Measurements from ENCODE around the gene CFAP92. TPM values are rescaled to one million over a fixed set of nuclear protein-coding genes. Genes with fewer than 3 reads are reported as not detected.

Gene CFAP92
- total RNA-seq, 1 donor from 2014 or later = 0.52 TPM

GRCh38 chr3:128906804-128907525 is 86.9 kb downstream of the CFAP92 start:
- DNase-seq (ENCODE audit: low read depth) (no peak), FAIRE-seq (no peak)
- Mint-ChIP-seq H3K27me3 (ENCODE audit: low read depth, unreplicated experiment) (no peaks in the 10 kb centered on the region), H3K36me3 (ENCODE audit: low read depth, unreplicated experiment) (peaks cover 18% of the 10 kb centered on the region), H3K27ac (ENCODE audit: unreplicated experiment) (no peak overlapping the region), H3K4me3 (ENCODE audit: unreplicated experiment) (no peak overlapping the region), H3K9me3 (ENCODE audit: unreplicated experiment) (no peaks in the 10 kb centered on the region), H3K4me1 (ENCODE audit: low read depth, unreplicated experiment) (no peaks in the 10 kb centered on the region)
- H3K9me3 ChIP-seq (ENCODE audit: insufficient read depth, low read depth, low read length) = no peaks in the 10 kb centered on the region
- no peak overlapping the region for H3K9ac ChIP-seq (ENCODE audit: low read length)
- TF ChIP-seq EZH2 (IDR thresholded peaks at IDR 0.05; ENCODE audit: insufficient read depth, low read length) (no peak), CTCF (IDR thresholded peaks at IDR 0.05; ENCODE audit: insufficient read depth, low read depth, low read length) (no peak)
- H3K4me2 ChIP-seq (ENCODE audit: low read length) = no peak overlapping the region
- no peak overlapping the region for H3K4me3 ChIP-seq (ENCODE audit: insufficient read depth, low read depth, low read length)
- no peak overlapping the region for H2AFZ ChIP-seq (ENCODE audit: low read depth, low read length)
- H4K20me1 ChIP-seq (ENCODE audit: insufficient read depth, low read length) = peaks cover 5% of the 10 kb centered on the region
- no peaks in the 10 kb centered on the region for H3K27me3 ChIP-seq (ENCODE audit: insufficient read depth, low read length)
- H3K36me3 ChIP-seq (ENCODE audit: insufficient read depth, low read length) = peaks cover 31% of the 10 kb centered on the region
- no peaks in the 10 kb centered on the region for H3K4me1 ChIP-seq (ENCODE audit: insufficient read depth, low read length)
- no peak overlapping the region for H3K27ac ChIP-seq (ENCODE audit: low read depth, low read length)
- no peaks in the 10 kb centered on the region for H3K79me2 ChIP-seq (ENCODE audit: insufficient read depth, low read length)

- Mint-ChIP-seq H3K27ac (ENCODE audit: unreplicated experiment) (no peak overlapping the region), H3K4me3 (ENCODE audit: unreplicated experiment) (no peak overlapping the region), H3K36me3 (ENCODE audit: low read depth, unreplicated experiment) (peaks cover 25% of the 10 kb centered on the region), H3K27me3 (ENCODE audit: low read depth, unreplicated experiment) (no peaks in the 10 kb centered on the region), H3K9me3 (ENCODE audit: unreplicated experiment) (no peaks in the 10 kb centered on the region), H3K4me1 (ENCODE audit: low read depth, unreplicated experiment) (no peaks in the 10 kb centered on the region)
- peaks cover 33% of the 10 kb centered on the region for H3K36me3 ChIP-seq (ENCODE audit: insufficient read depth, low read length)
- no peak overlapping the region for H3K9ac ChIP-seq (ENCODE audit: low read length)
- no peaks in the 10 kb centered on the region for H3K4me1 ChIP-seq (ENCODE audit: insufficient read depth, low read length)
- TF ChIP-seq EZH2 (IDR thresholded peaks at IDR 0.05; ENCODE audit: insufficient read depth, low read length) (no peak), CTCF (IDR thresholded peaks at IDR 0.05; ENCODE audit: insufficient read depth, low read depth, low read length) (no peak)
- no peak overlapping the region for H3K4me3 ChIP-seq (ENCODE audit: insufficient read depth, low read depth, low read length)
- DNase-seq (ENCODE audit: low read depth) = no peak
- H3K27ac ChIP-seq (ENCODE audit: low read depth, low read length) = no peak overlapping the region
- H3K4me2 ChIP-seq (ENCODE audit: low read length) = no peak overlapping the region
- H3K27me3 ChIP-seq (ENCODE audit: insufficient read depth, low read length) = no peaks in the 10 kb centered on the region
- no peak for FAIRE-seq
- no peaks in the 10 kb centered on the region for H3K79me2 ChIP-seq (ENCODE audit: insufficient read depth, low read length)
- no peaks in the 10 kb centered on the region for H3K9me3 ChIP-seq (ENCODE audit: insufficient read depth, low read depth, low read length)
- H2AFZ ChIP-seq (ENCODE audit: low read depth, low read length) = no peak overlapping the region
- peaks cover 5% of the 10 kb centered on the region for H4K20me1 ChIP-seq (ENCODE audit: insufficient read depth, low read length)
These were observed 87.7 kb downstream of the CFAP92 start for GRCh38 chr3:128906031-128906803.
